CD4-positive, alpha-beta T cell (primary cell): ENCODE results near the gene TRIM72. TPM values are rescaled to one million over a fixed set of nuclear protein-coding genes. Genes with fewer than 3 reads are reported as not detected.

Experiments
- ATAC-seq: fragments of 200-7000 bp; cut with Tn5 transposase; one replicate; pipeline ENCODE4 v1.10.0; 2022; ENCODE audit warnings: mild to moderate bottlenecking; ENCODE audit not compliant: poor library complexity
- CTCF ChIA-PET: fragments of 350-600 bp; sonication (Branson Sonifier 250); formaldehyde crosslinking; loops from one replicate; lab custom pipeline; 2021; ENCODE audit warnings: antibody characterized with exemption, inconsistent platforms; lab: Charles Lee
- POLR2A ChIA-PET: fragments of 350-600 bp; sonication (Branson Sonifier 250); formaldehyde crosslinking; loops from one replicate; lab custom pipeline; 2021; ENCODE audit warnings: antibody characterized with exemption, inconsistent platforms; lab: Charles Lee
- DNase-seq, 14 experiments: peaks; one replicate each; pipeline ENCODE4 v3.0.0-alpha.2; 2013 to 2020; ENCODE audit warnings: mixed read lengths in 2 of 14
- H3K27ac ChIP-seq, 2 donors: one replicate each; pipeline versions ENCODE4 v1.5.1 to v1.7.0; 2013; ENCODE audit warnings: low read length in 2 of 2, low read depth in 1 of 2, mild to moderate bottlenecking in 1 of 2
- H3K27me3 ChIP-seq, 2 experiments: 1 replicate in 1 of 2; 2 replicates in 1 of 2; pipeline versions ENCODE4 v1.6.1 to v1.7.0; 2013; ENCODE audit warnings: low read length in 2 of 2, control low read depth in 1 of 2, mild to moderate bottlenecking in 1 of 2, moderate library complexity in 1 of 2; ENCODE audit not compliant: insufficient read depth in 2 of 2, control insufficient read depth in 1 of 2
- H3K36me3 ChIP-seq: one replicate; pipeline ENCODE4 v1.6.1; 2013; ENCODE audit warnings: low read length, control low read depth; ENCODE audit not compliant: insufficient read depth
- H3K4me1 ChIP-seq: one replicate; pipeline ENCODE4 v1.6.1; 2013; ENCODE audit warnings: low read length, control low read depth; ENCODE audit not compliant: insufficient read depth
- H3K4me3 ChIP-seq: one replicate; pipeline ENCODE4 v1.5.1; 2013; ENCODE audit warnings: mild to moderate bottlenecking, low read length, moderate library complexity
- H3K9me3 ChIP-seq, 2 experiments: 1 replicate in 1 of 2; 2 replicates in 1 of 2; pipeline versions ENCODE4 v1.6.1 to v1.7.0; 2013; ENCODE audit warnings: low read length in 2 of 2, mild to moderate bottlenecking in 2 of 2, control low read depth in 1 of 2, moderate library complexity in 1 of 2; ENCODE audit not compliant: control insufficient read depth in 1 of 2, insufficient read depth in 1 of 2
- H3K27ac Mint-ChIP-seq: one replicate; pipeline ENCODE4 v1.8.0; 2020; ENCODE audit warnings: mixed read lengths
- H3K27me3 Mint-ChIP-seq: one replicate; pipeline ENCODE4 v1.8.0; 2021; ENCODE audit warnings: mixed read lengths
- H3K36me3 Mint-ChIP-seq: one replicate; pipeline ENCODE4 v1.8.0; 2021; ENCODE audit warnings: low read depth, mixed read lengths
- H3K4me1 Mint-ChIP-seq: one replicate; pipeline ENCODE4 v1.8.0; 2021; ENCODE audit warnings: low read depth, mixed read lengths
- H3K4me3 Mint-ChIP-seq: one replicate; pipeline ENCODE4 v1.8.0; 2020; ENCODE audit warnings: mild to moderate bottlenecking, mixed read lengths
- H3K9me3 Mint-ChIP-seq: one replicate; pipeline ENCODE4 v1.8.0; 2020; ENCODE audit warnings: mixed read lengths
- intact Hi-C, 2 experiments: fragments of 100-400 bp; cut with DNase I in 1 of 2; cut with micrococcal nuclease in 1 of 2; formaldehyde crosslinking; loops; one replicate each; pipeline versions ENCODE4 v1.15.1 to v1.9.0; 2023 to 2025; cut with DNase I, micrococcal nuclease
- total RNA-seq, 174 experiments: library from RNA in 2 of 174; stranded (reverse) in 2 of 174; gene quantifications; one replicate each; pipeline ENCODE4 v1.2.3 and lab custom pipeline; 2021 to 2026
- TF ChIP-seq, protein P1 (sequence below): fragments of 200-600 bp; IDR thresholded peaks from one replicate; pipeline ENCODE4 v1.8.0; 2022; ENCODE audit warnings: antibody characterized with exemption, mild to moderate bottlenecking

Gene TRIM72
- total RNA-seq, 2 experiments from 2014 or later: 0.17 TPM; not detected in 1

DNA sequence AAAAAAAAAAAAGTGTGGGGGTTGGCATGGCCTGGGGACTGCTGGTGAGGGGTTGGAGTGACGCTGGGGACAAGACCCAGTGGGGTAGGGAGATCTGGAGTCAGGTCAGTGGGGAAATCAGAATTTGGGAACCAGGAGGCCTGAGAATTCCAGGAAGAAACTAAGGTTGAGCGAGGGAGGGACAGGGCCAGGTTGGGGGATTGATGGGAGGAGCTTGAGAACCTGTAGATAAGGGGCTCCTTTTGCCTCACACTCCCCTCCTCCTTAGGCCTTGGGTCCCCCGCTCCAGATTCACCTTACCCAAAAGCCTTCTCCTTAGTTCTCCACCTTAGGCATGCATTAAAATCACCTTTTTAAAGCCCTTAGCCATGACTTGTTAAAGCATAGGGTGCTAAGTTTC lies 11.3 kb downstream of the TRIM72 start:
- intact Hi-C loops: no loop called here

DNA sequence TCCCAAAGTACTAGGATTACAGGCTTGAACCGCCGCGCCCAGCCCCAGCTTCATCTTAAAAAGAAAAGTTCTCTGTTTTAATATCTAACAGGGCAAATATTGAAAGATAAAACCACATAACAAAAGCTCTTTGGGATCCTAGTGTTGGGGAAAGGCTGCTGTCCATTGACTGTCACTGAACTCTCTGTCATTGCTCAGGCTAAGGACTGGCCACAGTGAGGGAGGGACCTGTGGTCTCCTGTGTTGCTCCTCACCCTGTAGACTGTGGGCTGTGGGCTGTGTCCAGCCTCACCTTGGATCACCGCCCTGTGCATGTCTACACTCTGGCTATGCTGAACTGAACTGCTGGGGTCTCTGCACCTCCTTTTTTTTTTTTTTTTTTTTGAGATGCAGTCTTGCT lies 14.3 kb downstream of the TRIM72 start:
- Histone ChIP-seq H3K27me3 (no peaks in the 10 kb centered on the region), H3K36me3 (no peaks in the 10 kb centered on the region), H3K9me3 (peaks cover 0 to 6% of the 10 kb centered on the region in 2 experiments), H3K27ac (no peak overlapping the region), H3K4me1 (no peaks in the 10 kb centered on the region), H3K4me3 (no peak overlapping the region)
- Mint-ChIP-seq H3K27me3 (no peaks in the 10 kb centered on the region), H3K9me3 (no peaks in the 10 kb centered on the region), H3K27ac (no peak overlapping the region), H3K4me3 (no peak overlapping the region), H3K36me3 (no peaks in the 10 kb centered on the region), H3K4me1 (no peaks in the 10 kb centered on the region)
- DNase-seq: no peak
- CTCF ChIA-PET: no interaction called here
- TF ChIP-seq, protein P1, sequence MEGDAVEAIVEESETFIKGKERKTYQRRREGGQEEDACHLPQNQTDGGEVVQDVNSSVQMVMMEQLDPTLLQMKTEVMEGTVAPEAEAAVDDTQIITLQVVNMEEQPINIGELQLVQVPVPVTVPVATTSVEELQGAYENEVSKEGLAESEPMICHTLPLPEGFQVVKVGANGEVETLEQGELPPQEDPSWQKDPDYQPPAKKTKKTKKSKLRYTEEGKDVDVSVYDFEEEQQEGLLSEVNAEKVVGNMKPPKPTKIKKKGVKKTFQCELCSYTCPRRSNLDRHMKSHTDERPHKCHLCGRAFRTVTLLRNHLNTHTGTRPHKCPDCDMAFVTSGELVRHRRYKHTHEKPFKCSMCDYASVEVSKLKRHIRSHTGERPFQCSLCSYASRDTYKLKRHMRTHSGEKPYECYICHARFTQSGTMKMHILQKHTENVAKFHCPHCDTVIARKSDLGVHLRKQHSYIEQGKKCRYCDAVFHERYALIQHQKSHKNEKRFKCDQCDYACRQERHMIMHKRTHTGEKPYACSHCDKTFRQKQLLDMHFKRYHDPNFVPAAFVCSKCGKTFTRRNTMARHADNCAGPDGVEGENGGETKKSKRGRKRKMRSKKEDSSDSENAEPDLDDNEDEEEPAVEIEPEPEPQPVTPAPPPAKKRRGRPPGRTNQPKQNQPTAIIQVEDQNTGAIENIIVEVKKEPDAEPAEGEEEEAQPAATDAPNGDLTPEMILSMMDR: no peak
- intact Hi-C loops: no loop called here
- POLR2A ChIA-PET: no interaction called here
- no peak for ATAC-seq

More for the DNA sequence above, 11.3 kb downstream of the TRIM72 start:
- Histone ChIP-seq H3K9me3 (no peaks in the 10 kb centered on the region), H3K27me3 (peaks cover 0 to 2% of the 10 kb centered on the region in 2 experiments), H3K4me1 (no peaks in the 10 kb centered on the region), H3K27ac (no peak overlapping the region), H3K36me3 (no peaks in the 10 kb centered on the region), H3K4me3 (no peak overlapping the region)
- Mint-ChIP-seq H3K4me3 (no peak overlapping the region), H3K9me3 (no peaks in the 10 kb centered on the region), H3K4me1 (no peaks in the 10 kb centered on the region), H3K36me3 (no peaks in the 10 kb centered on the region), H3K27me3 (peaks cover 9% of the 10 kb centered on the region), H3K27ac (no peak overlapping the region)
- POLR2A ChIA-PET: interaction anchor here (1.1 kb wide), 1 partner anchor 11 kb away, joined by 4 read pairs; the partner anchor contains the start of gene TRIM72
- no peak for ATAC-seq
- CTCF ChIA-PET: interaction anchor here (0.8 kb wide), 1 partner anchor 23 kb away, joined by 6 read pairs; no protein-coding TSS in a partner anchor
- DNase-seq: no peak
- TF ChIP-seq, protein P1: no peak

GRCh38 chr16:31229501-31229900 lies 15.6 kb downstream of the TRIM72 start:
- Histone ChIP-seq H3K27ac (no peak overlapping the region), H3K9me3 (peaks cover 0 to 6% of the 10 kb centered on the region in 2 experiments), H3K4me1 (no peaks in the 10 kb centered on the region), H3K27me3 (no peaks in the 10 kb centered on the region), H3K4me3 (no peak overlapping the region), H3K36me3 (no peaks in the 10 kb centered on the region)
- Mint-ChIP-seq H3K4me1 (no peaks in the 10 kb centered on the region), H3K4me3 (no peak overlapping the region), H3K36me3 (no peaks in the 10 kb centered on the region), H3K27ac (no peak overlapping the region), H3K9me3 (no peaks in the 10 kb centered on the region), H3K27me3 (no peaks in the 10 kb centered on the region)
- ChIA-PET POLR2A (no interaction called here), CTCF (no interaction called here)
- ATAC-seq (no peak), DNase-seq (no peak)
- intact Hi-C loops: no loop called here
- TF ChIP-seq, protein P1: no peak
